GM12872 (cell line): ENCODE data around the gene UGDH.

ENCODE experiments used
- CTCF ChIP-seq: IDR thresholded peaks from 3 replicates; pipeline ENCODE4 v1.5.1; 2011; ENCODE audit warnings: low read depth, mild to moderate bottlenecking, low read length, moderate library complexity; ENCODE audit not compliant: insufficient read depth

UGDH gene

GRCh38 chr4:39526765-39527295, 409 bp downstream of the UGDH start:
- TF ChIP-seq CTCF = no peak

DNA sequence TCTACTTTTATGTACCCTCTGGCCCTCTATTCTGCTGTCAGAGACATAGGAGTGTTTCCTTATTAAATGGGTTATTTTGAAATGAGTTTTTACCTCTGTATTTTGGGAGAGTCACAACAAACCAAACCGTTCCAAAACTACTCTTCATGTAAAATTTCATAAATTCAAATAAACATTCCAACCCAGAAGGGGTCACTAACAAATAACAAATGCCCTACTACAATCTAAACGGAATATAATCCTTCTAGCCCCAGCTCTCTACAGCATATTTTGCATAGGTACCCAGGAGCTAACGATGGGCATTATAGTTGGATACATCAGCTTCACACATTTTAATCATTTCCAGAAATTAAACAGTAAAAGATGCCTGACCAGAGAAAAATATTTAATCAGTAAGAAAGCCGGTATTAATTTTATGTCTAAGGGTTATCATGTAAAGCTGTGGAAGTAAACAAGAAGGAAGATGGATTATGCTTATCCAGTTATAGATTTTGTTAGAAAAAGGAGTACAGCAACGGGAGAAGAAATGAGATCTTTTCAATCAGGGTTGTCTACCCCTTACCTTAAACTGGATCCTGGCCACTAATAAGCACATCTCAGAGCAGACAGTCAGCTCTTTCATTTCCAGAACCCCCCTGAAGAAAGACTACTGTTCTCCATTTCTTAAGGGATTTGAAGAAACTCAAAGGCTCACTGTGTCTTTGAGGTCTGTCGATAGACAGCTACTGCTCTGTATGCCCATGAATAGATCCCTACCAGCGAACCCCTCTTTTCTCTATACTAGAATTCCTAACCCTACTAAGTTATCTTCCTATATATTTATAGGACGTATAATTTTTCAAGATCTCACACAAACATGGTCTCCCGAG, 1.2 kb downstream of the UGDH start:
- no peak for TF ChIP-seq CTCF

GRCh38 chr4:39524161-39524957, 2.9 kb downstream of the UGDH start:
- TF ChIP-seq CTCF = no peak

DNA sequence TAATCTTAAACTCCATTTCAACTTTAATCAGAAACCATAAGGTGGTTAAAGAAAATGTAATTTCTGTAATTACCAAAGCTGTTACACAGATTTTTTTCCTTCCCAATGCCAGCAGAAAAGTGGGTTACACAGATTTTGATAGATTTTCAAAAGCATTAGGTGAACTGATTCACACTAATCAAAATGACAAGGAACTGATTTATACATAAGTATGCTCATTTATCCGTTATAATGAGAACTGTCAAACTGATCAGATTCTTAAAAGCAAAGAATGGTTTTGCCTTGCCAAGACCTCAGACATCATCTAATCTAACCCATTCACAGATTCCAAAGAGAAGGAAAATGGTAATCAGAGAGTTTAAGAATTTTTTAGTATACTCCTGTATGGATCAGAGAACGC, 5.2 kb downstream of the UGDH start:
- no peak for TF ChIP-seq CTCF

DNA sequence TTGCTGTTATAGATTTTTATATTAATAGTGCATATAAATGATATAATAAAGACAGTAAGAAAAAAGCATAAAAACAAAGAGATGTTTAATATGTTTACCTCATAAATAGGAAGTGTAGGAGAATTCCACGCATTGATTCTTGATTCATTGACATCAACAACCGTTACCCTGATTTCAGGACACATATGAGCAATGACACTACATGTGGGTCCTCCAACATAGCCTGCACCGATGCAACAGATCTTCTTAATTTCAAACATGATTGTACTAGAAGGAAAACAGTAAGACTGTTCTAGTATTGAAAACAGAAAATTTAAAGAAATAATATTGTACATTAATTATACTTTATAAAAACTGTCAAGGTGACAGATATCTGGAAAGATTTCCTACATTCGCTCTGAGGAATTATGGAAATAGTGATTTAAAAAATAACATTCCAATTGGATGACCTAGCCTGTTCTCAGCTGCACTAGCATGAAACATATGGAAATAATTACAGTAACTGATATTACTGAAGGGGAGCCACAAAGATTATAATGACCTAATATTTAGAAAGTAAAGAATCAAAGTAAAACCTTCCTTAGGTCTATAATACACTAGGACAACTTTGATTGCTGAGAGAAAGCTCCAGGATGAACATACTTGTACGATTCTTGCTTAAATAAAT, 5.9 kb downstream of the UGDH start:
- no peak for TF ChIP-seq CTCF

DNA sequence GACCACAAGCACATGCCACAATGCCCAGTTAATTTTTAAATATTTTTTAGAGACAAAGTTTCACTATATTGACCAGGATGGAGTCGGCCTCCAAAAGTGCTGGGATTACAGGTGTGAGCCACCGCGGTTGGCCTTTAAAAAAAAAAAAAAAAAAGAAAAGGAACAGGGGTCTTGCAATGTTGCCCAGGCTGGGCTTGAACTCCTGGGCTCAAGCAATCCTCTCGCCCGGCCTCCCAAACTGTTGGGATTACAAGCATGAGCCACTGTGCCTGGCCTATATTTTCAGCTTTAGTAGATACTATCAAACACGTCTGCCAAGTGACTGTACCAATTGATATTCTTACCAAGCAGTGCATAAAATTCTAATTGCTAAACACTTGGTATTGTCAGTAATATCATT, 8.8 kb downstream of the UGDH start:
- no peak for TF ChIP-seq CTCF
